HT-29 (cell line): ENCODE results near the gene LIMK2. TPM values are rescaled to one million over a fixed set of nuclear protein-coding genes. Genes with fewer than 3 reads are reported as not detected.
"Not testable (repeated sequence)": the region's sequence is repeated elsewhere in the genome, so short reads cannot be mapped to it uniquely, and the experiment has no call there.

Source experiments
- DNase-seq: peaks from one replicate; pipeline ENCODE4 v3.0.0-alpha.2; 2015; ENCODE audit warnings: low spot score
- total RNA-seq: library from RNA; depleted of rRNA; stranded (reverse); fragments of >200 nt; shearing (Covaris generic); gene quantifications from 2 replicates; pipeline ENCODE4 v1.2.3, GENCODE V29; 2014

LIMK2 gene
- total RNA-seq, 1 experiment from 2014 or later, result 24.4 TPM

DNA sequence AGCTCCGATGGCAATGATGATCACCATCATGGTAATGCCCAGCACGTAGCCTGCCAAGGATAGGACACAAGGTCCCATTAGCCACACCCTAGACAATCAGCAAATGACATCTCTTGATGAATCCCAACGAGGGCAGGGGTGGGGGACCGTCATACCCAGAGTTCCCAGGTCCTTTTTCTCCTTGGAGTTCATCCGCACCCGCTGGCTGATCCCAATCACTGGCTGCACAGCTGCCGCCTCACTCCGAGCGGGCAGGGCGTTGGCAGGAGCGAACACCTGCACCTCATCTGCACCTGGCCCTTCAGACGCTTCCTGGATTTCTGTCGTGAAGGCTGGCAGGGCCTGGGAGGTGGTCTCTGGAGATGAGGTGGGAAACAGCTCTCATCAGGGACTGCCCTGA is 77.2 kb downstream of the LIMK2 start:
- no peak for DNase-seq

DNA sequence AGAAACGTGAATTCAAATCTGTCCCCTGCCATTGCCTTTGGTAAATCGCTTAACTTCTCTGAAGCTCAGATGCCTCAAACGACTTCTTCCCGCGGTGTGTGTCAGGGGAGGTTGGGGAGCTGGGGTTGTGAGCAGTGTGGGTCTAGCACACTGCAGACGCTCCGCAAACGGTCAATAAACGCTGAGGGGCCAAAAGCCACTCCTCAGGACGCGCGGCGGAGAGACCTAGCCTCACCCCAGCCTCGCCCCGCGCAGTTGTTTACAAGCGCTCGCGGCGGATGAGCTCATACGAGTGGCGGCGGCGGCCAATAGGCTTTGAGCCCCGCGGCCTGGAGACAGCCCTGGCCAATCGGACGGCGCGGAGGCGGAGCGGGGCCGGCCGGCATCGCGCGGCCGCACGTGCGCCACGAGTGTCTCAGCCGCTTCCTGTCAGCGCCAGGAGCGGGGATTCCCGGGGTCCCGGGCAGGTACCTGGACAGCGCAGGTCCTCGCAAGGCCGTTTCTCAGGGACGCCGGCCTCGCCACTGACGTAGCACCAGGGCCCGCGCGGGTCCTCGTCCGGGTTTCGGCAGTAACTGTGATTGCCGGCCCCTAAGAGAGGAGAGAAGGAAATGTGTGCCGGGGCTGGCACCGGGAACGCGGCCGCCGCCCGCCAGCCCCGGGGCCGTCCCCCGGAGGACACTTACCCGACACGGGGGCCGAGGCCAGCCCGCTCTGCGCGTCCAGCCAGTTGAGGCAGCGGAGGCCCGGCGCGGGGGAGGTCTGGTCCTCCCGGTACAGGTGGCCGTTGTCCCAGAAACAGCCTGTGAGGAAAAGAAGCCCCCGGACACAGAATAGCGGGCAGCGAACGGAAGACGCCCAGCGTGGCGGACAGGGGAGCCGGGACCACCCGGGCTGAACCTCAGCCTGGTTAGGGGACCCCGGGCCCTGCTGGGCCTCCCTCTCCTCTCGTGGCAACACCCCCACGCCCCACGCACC is 78.7 kb downstream of the LIMK2 start:
- DNase-seq, result peak; percentile 85

DNA sequence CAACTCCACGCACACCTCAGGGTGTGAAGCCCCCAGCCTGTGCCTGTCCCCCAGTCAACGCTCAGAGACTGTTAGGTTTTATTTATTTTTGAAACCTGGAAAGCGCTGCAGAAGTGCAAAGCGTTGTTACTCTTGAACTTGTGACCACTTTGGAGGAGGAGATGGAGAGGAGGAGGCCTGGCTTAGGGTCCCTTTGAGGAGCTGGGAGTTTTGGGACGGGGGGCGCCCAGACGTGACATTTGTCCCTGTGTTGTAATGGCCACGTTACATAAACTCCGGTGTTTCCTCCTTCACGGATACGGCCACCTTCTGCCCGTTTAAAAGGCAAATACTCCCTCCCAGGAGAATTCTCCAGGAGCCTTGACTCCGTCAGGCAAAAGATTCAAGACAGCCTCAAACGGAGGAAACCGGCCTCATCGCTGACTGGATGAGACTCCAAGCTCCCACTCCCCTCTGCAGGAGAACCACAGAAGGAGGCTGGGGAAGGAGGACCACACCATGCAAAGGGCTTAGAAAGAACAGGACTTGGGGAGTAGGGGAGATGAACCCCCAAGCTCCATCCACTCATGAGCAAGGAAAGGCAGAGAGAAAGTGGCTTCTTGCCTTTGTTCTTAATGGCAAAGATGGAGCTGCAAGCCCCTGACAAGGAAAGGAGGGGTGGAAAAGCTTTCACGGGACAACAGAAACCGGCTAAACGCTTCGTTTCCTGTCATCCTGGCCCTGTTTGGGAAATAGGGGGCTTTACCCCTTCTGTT is 79.6 kb downstream of the LIMK2 start:
- DNase-seq, result peak; percentile 9

DNA sequence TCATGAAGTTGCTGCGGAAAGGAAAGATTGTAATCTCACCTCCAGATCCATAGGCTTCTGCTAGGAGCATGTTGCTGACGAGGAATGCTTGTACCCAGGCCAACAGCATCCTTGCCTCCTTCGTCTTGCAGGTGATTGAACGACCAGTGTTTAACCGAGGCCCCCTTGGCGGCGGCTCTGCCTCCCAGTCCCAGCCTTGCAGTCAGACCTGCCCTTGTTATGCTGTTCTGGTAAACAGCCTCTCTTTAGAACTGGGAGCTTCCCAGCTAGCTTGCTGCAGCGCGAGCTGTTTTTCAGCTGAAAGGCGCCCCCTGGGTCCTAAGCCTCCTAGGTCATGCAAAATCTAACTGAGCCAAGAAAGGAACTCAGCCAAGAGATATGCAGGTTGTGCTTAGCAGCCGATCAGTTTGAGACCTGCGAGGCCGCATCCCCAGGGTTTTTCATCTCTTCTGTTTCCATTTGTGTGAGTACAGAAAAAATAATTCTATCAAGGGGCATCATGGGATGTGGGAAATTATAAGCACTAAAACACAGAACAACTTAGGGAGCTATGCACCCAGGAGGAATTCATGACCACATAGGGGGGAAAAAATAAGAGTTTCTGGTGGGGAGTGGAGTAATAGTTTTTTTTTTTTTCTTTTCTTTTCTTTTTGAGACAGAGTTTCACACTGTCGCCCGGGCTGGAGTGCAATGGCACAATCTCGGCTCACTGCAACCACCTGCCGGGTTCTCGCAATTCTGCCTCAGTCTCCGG is 80.3 kb downstream of the LIMK2 start, which contains the start of gene PIK3IP1:
TSS of gene PIK3IP1 (minus strand) at position 253 of the 754 bp plus-strand sequence. CDS start at position 109, 144 bp downstream.
- peak; percentile 71 for DNase-seq

DNA sequence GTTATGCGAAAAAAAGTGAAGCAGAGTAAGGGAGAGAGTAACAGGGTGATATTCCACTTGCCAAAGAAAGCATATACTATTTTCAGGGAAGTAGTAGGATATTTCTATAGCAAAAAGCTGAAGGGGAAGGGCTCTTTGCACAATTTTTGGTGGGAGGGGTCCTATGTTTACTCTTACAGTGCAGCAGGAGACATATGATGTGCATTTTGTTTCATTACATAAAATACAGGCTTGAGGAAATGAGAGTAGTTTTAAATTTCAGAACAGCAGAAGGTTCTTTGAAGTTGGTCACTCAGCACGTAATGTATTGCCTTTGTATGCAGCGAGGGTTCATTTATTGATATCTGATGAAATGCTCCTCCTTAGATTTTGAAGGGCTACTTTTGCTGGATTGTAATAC is 83.3 kb downstream of the LIMK2 start:
- DNase-seq, result no peak

DNA sequence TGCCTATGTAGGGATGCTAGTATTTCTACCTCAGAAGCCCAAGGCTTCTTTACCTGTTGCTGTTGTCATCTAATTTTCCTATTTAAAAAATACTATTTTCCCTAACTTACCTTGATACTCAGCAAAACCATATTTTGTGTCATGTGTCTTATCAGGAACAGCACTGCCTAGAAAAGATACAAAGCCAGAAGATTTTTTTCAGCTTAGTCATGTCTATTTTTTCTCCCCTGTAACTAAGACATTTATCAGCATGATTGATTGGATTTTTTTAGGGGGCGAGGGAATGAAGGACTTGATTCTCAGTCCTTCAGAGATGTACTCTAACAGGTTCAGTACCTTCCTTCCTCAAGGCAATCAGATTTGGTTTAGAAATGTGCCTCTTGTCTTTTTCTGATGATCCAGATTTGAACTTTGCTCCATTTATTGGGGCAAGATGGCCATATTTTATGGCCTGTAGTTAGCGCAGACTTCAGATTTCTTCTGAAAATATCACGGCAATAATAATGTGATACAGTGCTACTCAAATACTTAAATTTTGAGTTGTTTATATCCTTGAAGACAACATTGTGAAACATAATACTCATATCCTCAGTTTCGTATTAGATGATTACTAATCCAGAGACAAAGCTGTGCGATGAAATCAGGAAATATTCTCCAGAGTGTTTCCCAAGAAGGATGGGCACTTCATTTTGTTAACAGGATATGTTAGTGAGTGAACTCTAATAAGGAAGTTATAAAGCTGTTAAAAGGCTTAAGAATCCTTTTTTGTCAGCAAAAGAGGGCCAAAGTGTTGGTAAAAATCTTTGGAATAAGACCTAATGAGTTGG is 83.9 kb downstream of the LIMK2 start:
- no peak for DNase-seq

DNA sequence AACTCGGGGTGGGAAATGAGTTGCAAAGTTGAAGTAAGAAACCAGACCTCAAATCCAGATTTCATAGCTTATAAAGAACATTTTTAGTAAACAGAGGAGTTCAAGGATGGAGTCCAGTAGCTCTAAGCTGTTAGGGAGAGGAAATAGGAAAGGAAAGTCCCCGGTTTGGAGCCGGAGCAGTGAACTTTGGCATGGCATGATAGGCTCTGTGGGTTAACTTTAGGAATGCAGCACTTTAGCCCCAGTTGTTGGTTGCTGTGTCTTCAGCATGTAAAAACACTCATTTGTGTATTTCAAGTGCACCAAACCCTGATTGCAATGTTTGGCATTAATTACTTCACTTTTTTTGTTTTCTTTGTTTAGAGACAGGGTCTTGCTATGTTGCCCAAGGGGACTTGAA is 88.8 kb downstream of the LIMK2 start:
- DNase-seq, result no peak

DNA sequence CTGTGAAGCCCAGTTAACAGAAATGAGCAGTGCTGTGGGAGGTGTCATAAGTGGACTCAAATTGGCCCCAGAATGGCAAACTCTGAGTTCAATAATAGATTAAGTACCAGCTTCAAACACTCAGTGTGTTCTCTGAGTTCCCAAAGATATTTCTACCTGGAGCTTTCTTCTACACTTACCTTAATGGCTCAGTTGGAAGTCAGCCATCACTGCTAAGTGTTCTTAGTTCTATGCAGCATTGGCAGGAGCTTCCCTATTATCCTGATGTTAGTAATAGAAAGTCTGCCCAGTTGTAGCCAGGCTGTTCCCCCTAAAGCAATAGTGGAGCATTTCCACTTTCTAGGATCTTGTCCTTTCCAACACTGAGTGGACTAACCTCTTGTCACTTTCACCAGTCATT is 89.9 kb downstream of the LIMK2 start:
- DNase-seq, result no peak

DNA sequence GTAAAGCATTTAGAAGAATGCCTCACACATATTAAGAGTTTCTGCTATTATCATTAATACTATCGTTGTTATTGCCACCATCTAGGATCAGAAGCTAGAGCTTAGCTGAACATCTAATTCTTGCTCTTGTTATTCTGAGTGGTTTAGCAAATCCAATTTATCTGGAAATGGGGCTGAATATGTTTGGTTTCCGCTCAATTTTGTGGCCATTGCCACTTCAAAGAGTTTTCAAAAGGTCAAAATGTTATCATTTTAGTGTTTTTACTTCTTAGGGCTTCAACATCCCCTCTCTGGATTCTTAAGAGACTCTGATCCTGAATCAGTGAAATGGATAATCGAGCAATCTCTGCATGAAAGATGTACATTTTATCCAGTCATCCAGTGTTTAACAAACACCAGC is 90.4 kb downstream of the LIMK2 start:
- DNase-seq, result no peak

DNA sequence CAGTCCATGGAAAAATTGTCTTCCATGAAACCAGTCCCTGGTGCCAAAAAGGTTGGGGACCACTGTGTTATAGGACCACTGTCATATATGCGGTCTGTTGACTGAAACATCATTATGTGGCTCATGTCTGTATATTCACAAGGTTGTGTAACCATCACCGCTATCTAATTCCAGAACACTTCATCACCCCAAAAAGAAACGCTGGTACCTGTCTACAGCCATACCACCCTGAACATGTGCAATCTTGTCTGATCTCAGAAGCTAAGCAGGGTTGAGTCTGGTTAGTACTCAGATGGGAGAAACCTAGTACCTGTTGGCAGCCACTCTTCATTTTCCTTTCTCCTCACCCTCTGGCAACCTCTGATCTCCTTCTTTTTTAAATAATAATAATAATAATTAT is 93.1 kb downstream of the LIMK2 start:
- DNase-seq, result no peak

DNA sequence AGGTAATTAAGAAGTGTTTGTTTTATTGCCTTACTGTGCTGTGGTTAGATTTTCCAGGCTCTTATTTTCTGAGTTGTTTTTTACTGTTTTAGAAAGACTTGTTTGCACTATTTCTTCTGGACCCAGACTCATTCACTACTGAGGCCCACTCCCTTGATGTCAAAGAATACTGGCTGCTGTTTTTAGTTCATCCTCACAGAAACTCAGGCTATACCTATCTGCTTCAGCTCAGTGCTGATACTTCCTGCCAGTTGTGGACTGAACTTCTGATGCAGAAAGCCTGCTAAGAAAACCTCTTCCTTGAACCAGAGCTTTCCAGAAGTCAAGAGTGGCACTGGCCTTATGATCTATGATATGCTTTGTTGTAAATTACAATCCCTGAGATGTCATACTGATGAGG is 96.1 kb downstream of the LIMK2 start:
- DNase-seq, result no peak

DNA sequence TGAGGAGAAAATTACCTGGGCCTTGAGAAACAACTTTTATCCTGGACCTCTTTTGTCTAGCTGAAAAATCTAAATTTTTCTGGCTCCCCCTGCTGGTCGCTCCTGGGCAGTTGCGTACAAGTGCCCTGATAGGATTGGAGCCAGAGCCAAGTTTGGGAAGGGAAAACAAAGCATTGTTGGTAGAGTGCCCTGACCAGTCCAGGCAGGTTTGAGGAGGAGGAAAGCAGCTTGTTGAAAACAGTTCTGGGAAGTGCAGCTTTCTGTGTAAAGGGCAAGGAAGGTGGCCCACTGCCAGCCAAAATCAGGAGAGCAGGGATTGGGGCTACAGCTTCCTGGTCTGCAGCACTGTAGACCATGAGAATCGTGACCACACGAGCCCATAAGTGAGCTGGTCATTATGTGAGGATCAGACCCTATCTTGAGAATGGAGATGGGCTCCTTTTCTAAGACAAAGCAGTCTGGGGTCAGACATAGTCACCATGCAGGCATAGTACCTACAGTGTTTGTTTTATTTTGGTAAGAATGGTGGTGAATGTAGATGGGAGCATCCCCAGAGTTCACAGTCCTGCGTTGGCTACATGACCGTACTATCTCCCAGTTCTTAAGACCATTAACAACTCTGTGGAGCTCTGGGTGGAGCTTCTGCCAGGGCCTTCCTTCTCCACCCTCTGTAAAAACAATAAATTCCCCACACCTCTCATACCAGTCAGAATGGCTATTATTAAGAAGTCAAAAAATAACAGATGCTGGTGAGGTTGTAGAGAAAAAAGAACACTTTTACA is 101.5 kb downstream of the LIMK2 start:
- DNase-seq, result peak; percentile 88

DNA sequence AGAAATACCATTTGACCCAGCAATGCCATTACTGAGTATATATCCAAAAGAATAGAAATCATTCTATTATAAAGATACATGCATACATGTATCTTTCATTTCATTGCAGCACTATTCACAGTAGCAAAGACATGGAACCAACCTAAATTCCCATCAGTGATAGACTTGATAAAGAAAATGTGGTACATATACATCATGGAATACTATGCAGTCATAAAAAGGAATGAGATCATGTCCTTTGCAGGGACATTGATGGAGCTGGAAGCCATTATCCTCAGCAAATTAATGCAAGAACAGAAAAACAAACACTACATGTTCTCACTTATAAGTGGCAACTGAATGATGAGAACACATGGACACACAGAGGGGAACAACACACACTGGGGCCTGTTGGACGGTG is 102.1 kb downstream of the LIMK2 start:
- DNase-seq, result not testable (repeated sequence)

DNA sequence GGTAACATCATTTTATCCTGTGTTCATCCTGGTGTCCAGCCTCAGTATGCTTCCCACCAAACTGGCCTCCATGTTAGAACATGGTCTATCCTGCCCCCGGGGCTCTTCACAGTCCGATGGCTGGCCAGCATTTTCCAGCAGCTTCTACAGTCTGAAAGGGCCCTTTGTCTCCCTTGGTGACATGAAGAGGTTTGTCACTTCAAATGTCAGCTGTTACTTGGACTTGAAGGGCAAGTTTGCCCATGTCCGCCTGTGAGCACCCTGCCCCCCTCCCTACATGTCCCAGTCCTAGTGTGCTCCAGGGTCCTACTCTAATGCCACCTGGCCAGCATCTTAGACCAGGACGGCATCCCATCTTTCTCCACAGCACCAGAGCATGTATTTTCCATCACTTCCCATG is 109.3 kb downstream of the LIMK2 start:
- no peak for DNase-seq

DNA sequence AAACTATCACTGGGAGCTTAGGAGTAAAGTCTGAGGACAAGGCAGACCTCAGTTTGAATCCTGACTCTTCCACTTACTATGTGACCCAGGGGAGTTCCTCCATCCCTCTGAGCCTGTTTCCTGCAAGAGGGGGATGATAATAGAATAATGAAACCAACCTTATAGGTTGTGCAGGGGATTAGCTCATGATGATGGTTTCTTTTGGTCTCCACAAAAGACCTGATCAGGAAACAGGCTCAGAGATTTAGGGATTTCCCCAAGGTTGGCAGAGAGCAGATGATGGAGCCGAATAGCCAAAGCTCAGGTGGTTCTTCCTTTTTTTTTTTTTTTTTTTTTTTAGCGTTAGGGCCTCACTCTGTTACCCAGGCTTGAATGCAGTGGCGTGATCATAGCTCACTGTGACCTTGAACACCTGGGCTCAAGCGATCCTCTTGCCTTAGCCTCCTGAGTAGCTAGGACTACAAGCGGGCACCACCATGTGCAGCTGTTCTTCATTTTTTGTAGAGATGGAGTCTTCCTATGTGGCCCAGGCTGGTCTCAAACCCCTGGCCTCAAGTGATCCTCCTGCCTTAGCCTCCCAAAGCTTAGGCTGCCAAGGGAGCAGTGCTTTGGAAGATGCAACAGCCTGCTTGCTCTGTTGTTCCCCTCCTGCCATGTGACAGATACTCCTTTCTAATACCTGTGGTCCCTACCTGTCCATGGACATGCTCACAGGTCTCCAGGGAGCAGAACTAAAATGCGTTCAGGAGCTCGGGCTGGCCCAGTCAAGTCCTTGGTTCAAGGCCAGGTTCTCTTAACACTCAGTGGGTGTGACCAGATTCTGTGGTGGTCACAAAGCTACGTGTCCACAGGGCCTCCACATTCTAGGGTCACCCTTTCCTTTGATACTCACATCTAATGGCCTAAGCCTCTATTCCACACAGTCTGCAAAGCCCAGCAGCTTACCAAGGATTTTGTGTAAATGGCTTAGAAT is 111.8 kb downstream of the LIMK2 start:
- DNase-seq, result no peak

DNA sequence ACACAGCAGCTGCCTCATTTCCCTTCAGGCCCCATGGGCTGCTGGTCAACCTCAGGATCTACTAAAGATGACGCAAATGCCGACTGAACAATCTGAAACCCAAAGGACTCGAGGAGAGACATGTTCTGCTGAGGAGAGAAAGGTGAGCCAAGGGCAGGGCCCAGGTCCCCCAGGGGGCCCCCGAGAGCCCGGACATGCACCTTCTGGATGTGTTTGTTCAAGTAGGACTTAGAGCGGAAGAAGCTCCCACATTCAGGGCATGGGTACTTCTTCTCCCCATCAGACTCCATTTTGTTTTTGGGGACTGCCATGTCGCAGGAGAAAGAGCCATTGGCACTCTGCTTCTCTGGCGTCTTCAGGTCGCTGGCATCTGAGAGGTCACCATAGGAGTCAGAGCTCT is 114.8 kb downstream of the LIMK2 start:
- DNase-seq, result no peak

DNA sequence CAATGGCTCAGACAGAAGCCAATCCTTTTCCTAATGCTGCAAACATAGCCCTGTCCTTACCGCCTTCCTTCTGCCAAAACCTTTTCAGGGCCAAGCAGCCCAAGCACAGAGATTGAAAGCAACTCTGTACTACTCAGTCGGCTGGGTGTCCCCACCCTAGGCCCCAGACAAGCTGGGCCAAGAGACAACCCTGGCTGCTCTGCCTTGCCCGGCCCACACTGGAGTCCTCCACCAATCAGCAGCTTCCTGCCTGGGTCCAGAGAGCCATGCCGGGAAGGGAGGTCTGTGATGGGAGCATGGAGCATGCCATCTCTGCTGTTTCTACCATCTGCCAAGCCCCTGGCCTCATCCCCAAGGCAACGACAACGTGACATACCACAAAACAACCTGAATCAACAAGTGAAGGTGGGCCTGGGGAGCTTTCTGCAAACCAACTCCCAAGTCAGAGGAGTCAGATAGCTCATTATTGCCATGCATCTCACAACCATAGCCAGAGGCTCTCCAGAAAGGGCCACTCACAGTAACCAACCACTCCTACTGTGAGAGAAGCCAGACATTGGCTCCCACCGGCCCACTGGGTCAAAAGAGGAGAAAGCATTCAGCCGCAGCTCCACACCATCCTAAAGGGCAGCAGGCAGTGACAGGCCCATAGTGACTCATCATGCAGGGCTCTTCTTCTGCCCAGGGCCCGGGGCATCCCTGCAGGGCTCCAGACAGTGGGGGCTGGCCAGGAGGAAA is 115.9 kb downstream of the LIMK2 start:
- DNase-seq, result no peak

DNA sequence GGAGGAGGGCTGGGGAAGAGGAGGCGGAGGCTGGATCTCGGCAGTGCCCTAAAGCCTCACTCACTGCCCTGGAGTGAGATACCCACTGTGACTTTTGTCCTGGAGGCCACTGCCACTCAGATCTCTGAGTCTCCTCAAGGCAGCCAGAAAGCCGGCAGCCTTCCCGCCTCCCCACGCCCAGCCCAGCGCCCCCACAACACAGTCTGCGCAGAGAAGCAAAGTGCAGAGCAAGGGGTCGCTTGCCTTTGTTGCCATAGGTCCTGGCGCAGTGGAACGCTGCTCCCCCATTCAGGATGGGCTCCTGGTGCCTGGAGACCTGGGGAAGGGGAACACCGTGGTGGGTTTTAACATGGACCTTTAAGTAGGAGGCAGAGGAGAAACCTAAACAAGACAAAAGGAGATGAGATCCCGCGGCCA is 116.5 kb downstream of the LIMK2 start:
- DNase-seq, result no peak
